BLaER1 treated with 17β-estradiol and CSF1 and Interleukin-3, amounts not matched to agents 10 nM and 100 nM (cell line): ENCODE data around the gene SLX9.

ENCODE experiments used
- H3K27ac ChIP-seq, 11 experiments: shearing (Covaris generic); formaldehyde crosslinking; 2 replicates each; pipeline ENCODE4 v1.8.1; 2022
- H3K27me3 ChIP-seq, 11 experiments: shearing (Covaris generic); formaldehyde crosslinking; 2 replicates each; pipeline ENCODE4 v1.8.1; 2022
- H3K36me3 ChIP-seq, 11 experiments: shearing (Covaris generic); formaldehyde crosslinking; 2 replicates each; pipeline ENCODE4 v1.8.1; 2022
- H3K4me1 ChIP-seq, 10 experiments: shearing (Covaris generic); formaldehyde crosslinking; 2 replicates each; pipeline ENCODE4 v1.8.1; 2022
- H3K4me2 ChIP-seq, 11 experiments: shearing (Covaris generic); formaldehyde crosslinking; 2 replicates each; pipeline ENCODE4 v1.8.1; 2022
- H3K4me3 ChIP-seq, 10 experiments: shearing (Covaris generic); formaldehyde crosslinking; 2 replicates each; pipeline ENCODE4 v1.8.1; 2022
- H3K9ac ChIP-seq, 11 experiments: shearing (Covaris generic); formaldehyde crosslinking; 2 replicates each; pipeline ENCODE4 v1.8.1; 2022
- H3K9me3 ChIP-seq, 11 experiments: shearing (Covaris generic); formaldehyde crosslinking; replicated peaks in 1 of 11; 2 replicates each; pipeline ENCODE4 v1.8.1; 2022
- H4K20me1 ChIP-seq, 11 experiments: shearing (Covaris generic); formaldehyde crosslinking; 2 replicates each; pipeline ENCODE4 v1.8.1; 2022
- Cebpa-rat ChIP-seq, 11 experiments: shearing (Covaris generic); IDR thresholded peaks; 2 replicates each; pipeline ENCODE4 v1.8.1; 2022

The SLX9 gene

DNA sequence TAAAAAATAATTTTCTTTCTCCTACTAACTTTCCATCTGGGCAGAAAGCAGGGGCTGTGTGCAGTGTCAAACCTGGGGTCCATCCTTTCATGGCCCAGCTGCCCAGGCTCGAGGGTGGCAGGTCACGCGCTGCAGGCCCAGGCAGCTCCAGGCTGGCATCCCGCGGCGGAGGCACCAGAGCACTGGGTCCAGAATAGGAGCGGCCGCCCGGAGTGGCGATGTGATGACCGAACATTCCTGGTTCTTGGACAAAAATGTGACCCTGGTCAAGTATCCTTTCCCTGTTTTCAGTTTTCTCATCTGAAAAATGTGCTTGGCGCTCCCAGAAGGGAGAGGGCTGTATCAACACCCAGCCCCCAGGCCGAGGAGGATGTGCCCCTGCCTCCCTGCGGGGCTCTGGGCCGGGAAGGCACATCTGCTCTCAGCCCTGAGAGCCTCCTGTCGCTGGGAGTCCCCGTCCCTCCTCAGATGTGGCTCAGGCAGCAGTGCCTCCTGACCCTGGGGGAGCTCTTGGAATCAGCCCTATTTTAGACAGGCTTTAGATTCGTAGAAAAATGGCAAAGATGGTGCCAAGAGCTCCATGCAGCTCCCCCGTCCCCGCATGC is 29.3 kb downstream of the SLX9 start:
- peak overlapping the region; percentile 74 to 98 (median 87) for H3K4me2 ChIP-seq
- no peak for TF ChIP-seq Cebpa-rat (IDR thresholded peaks at IDR 0.05)
- H3K9ac ChIP-seq = peak overlapping the region in 9 of 11 experiments; percentile 44 to 76 (median 61); a peak in 17 of 22 replicates
- H3K4me1 ChIP-seq = peaks cover 86 to 97% (median 89%) of the 10 kb centered on the region in 10 experiments
- H4K20me1 ChIP-seq = peaks cover 72 to 97% (median 95%) of the 10 kb centered on the region in 11 experiments
- H3K9me3 ChIP-seq = no peaks in the 10 kb centered on the region
- peaks cover 6 to 34% (median 16%) of the 10 kb centered on the region in 11 experiments; a peak in 19 of 22 replicates for H3K36me3 ChIP-seq
- H3K27me3 ChIP-seq = peaks cover 0 to 93% (median 0%) of the 10 kb centered on the region in 11 experiments; a peak in 7 of 22 replicates
- H3K27ac ChIP-seq = peak overlapping the region in 9 of 11 experiments; percentile 43 to 84 (median 68); a peak in 18 of 22 replicates
- H3K4me3 ChIP-seq = peak overlapping the region in 7 of 10 experiments; percentile 1 to 47 (median 20); a peak in 7 of 20 replicates

DNA sequence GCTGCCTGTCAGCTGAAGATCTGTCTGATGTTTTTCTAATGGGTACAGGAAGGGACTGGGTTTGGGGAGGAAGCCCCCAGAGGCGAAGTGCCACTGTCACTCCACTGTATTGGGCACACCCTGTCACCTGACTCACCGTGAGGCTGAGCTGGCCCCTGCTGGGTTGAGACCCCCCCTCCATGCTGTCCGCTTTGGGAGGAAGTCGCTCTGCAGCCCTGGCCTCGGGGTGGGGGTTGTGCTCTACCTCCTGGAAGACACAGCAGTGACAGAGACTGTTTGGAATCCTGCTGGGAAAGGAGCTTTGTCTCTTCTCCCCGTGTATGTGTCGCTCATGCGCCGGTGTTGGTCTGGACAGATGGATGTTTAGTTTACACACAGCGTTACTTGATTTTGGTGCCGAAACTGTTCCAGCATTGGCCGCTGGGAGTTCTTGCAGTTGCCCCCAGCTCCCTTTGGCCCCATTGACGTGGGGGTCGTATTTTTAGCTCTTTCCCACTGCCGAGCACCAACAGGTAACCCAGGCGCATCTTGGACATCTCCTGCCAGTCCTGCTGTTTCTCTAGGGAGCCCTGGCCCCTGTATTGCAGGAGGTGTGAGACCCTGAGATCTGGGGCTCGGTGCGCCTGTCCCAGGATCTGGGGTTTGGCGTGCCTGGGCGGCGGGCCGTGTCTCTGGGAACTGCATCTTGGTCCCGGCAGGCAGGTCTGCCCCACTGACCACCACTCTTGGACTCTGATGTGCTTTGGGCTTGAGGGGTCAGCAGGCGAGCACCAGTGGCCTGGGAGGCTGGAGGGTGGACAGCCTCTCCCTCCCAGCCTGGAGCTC is 30.3 kb downstream of the SLX9 start:
- peak overlapping the region; percentile 74 to 98 (median 87) for H3K4me2 ChIP-seq
- peak overlapping the region in 9 of 11 experiments; percentile 43 to 84 (median 68); a peak in 18 of 22 replicates for H3K27ac ChIP-seq
- H3K4me3 ChIP-seq = peak overlapping the region in 5 of 10 experiments; percentile 12 to 47 (median 23); a peak in 6 of 20 replicates
- peaks cover 13 to 44% (median 24%) of the 10 kb centered on the region in 11 experiments for H3K36me3 ChIP-seq
- peak overlapping the region in 9 of 11 experiments; percentile 44 to 76 (median 61); a peak in 17 of 22 replicates for H3K9ac ChIP-seq
- H3K27me3 ChIP-seq = peaks cover 0 to 90% (median 0%) of the 10 kb centered on the region in 11 experiments; a peak in 7 of 22 replicates
- no peaks in the 10 kb centered on the region for H3K9me3 ChIP-seq
- peaks cover 76 to 95% (median 80%) of the 10 kb centered on the region in 10 experiments for H3K4me1 ChIP-seq
- H4K20me1 ChIP-seq = peaks cover 72 to 97% (median 95%) of the 10 kb centered on the region in 11 experiments
- TF ChIP-seq Cebpa-rat (IDR thresholded peaks at IDR 0.05) = no peak

DNA sequence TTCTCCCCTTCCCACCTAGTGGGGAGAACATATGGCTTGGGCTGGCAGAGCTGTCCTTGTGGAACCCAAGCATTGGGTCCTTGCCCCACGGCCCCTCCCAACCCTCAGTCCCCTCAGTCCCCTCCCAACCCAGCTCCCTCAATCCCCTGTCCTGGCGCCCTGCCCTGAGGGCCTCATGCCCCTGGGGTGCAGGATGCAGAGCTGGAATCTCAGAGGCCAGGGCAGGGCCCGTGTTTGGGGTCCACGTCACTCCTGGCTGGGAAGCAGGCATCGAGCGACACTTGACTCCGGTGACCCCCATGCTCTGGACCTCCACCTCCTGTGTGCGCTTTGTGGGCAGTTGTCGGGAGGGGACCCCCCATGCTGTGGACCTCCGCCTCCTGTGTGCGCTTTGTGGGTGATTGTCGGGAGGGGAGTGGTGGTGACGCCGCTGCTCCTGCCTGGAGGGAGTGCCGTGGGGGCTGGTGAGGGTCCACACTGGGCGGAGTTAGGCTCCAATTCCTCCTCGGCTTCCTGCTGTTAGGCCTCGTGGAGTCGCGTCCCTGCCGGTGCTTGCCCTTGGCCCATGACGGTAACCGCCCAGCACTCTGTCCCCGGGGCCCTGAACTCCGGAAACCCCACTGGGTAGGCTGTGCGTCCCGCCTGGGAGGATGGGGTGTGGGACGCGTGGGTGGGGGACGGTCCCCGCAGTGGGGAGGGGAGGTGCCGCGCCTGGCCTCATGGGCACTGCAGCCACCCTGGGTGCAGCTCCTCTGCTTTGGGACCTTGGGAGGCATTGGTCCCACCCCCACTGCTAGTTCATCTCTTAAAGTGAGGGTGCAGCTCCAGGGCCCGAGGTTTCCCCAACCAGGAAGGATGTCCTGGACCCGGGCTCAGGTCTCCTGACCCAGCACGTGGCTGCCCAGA is 31.2 kb downstream of the SLX9 start:
- peak overlapping the region in 3 of 10 experiments; percentile 12 to 23 (median 20); a peak in 3 of 20 replicates for H3K4me3 ChIP-seq
- peaks cover 72 to 97% (median 95%) of the 10 kb centered on the region in 11 experiments for H4K20me1 ChIP-seq
- H3K9me3 ChIP-seq = no peaks in the 10 kb centered on the region
- peak overlapping the region in 8 of 11 experiments; percentile 44 to 76 (median 61); a peak in 11 of 22 replicates for H3K9ac ChIP-seq
- TF ChIP-seq Cebpa-rat (IDR thresholded peaks at IDR 0.05) = no peak
- peaks cover 69 to 95% (median 79%) of the 10 kb centered on the region in 10 experiments for H3K4me1 ChIP-seq
- peak overlapping the region in 8 of 11 experiments; percentile 51 to 84 (median 67); a peak in 12 of 22 replicates for H3K27ac ChIP-seq
- H3K27me3 ChIP-seq = peaks cover 0 to 87% (median 0%) of the 10 kb centered on the region in 11 experiments; a peak in 7 of 22 replicates
- H3K36me3 ChIP-seq = peaks cover 22 to 46% (median 33%) of the 10 kb centered on the region in 11 experiments
- peak overlapping the region; percentile 74 to 98 (median 87) for H3K4me2 ChIP-seq

DNA sequence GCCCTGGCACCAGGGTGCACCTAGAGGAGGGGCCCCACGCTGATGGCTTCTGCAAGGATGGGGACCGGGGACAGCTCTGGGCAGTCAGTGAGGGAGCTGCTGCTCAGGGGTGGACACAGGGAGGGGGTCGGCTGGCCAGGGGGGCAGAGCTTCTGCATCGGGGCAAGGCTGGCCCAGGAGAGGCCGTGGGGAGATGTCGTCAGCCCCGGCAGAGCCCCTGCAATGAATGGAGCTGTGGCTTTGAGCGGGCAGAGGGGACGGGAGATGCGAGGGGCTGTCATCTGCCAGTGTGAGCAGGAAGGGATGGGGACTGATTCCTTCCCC is 31.8 kb downstream of the SLX9 start:
- H3K27ac ChIP-seq = peak overlapping the region in 3 of 11 experiments; percentile 11 to 60 (median 34); a peak in 3 of 22 replicates
- peak overlapping the region; percentile 74 to 98 (median 87) for H3K4me2 ChIP-seq
- H4K20me1 ChIP-seq = peaks cover 70 to 97% (median 94%) of the 10 kb centered on the region in 11 experiments
- H3K9ac ChIP-seq = peak overlapping the region in 5 of 11 experiments; percentile 39 to 76 (median 61); a peak in 5 of 22 replicates
- peaks cover 26 to 51% (median 39%) of the 10 kb centered on the region in 11 experiments for H3K36me3 ChIP-seq
- peaks cover 69 to 95% (median 79%) of the 10 kb centered on the region in 10 experiments for H3K4me1 ChIP-seq
- no peaks in the 10 kb centered on the region for H3K9me3 ChIP-seq
- TF ChIP-seq Cebpa-rat (IDR thresholded peaks at IDR 0.05) = no peak
- H3K4me3 ChIP-seq = no peak overlapping the region
- peaks cover 0 to 81% (median 0%) of the 10 kb centered on the region in 11 experiments; a peak in 7 of 22 replicates for H3K27me3 ChIP-seq

DNA sequence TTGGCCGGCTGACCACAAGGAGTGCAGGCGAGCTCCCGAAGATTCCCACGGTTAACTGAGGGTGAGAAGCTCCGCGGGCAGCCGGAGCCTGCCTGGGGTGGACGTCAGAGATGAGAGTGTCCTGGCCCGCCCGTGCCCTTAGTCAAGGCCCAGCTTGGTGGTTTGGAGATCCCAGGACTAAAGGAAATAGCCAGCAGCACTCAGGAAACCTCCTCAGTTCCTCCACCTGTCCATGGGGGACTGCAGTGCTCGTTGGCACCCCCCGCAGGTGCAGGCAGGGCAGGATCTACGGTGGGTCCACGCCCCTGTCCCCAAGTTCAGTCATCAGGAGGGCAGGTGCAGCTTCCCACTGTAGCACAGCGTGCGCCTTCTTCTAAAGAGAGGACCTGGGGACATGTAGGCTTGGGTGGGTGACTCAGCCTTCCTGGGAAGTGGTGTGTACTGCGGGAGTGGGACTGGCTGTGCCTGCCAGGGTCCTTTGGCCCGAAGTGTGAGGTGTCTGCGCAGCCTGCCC is 32.5 kb downstream of the SLX9 start:
- Histone ChIP-seq H3K4me2 (peak overlapping the region; percentile 13 to 98 (median 86); a peak in 21 of 22 replicates), H3K4me1 (peaks cover 68 to 95% (median 79%) of the 10 kb centered on the region in 10 experiments), H4K20me1 (peaks cover 63 to 97% (median 91%) of the 10 kb centered on the region in 11 experiments), H3K27ac (no peak overlapping the region), H3K27me3 (peaks cover 0 to 74% (median 0%) of the 10 kb centered on the region in 11 experiments; a peak in 6 of 22 replicates), H3K36me3 (peaks cover 23 to 54% (median 43%) of the 10 kb centered on the region in 11 experiments), H3K9ac (peak overlapping the region in 2 of 11 experiments; percentile 61 to 75; a peak in 2 of 22 replicates), H3K4me3 (no peak overlapping the region), H3K9me3 (no peaks in the 10 kb centered on the region)
- TF ChIP-seq Cebpa-rat (IDR thresholded peaks at IDR 0.05) = no peak

DNA sequence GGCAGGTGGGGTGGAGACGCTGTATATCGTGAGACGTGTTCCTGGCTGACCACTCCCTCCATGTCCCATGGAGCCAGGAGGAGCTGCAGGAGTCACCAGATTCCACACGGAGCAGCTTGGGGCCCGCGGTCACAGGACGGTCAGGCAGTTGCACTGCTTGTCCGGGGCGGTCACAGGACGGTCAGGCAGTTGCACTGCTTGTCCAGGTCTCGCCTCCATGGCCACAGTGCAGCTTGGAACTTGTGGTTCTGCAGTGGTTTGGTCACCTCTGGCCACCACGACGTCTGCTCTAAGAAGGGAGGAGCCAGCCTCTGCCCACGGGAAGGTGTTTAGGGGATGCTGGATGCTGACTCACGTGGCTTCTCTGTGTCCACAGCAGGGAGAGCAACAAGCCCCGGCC is 33.0 kb downstream of the SLX9 start:
- peak overlapping the region in 1 of 11 experiments; percentile 75; a peak in 1 of 22 replicates for H3K9ac ChIP-seq
- H3K4me2 ChIP-seq = peak overlapping the region; percentile 13 to 98 (median 86); a peak in 21 of 22 replicates
- H3K4me3 ChIP-seq = no peak overlapping the region
- TF ChIP-seq Cebpa-rat (IDR thresholded peaks at IDR 0.05) = no peak
- H3K4me1 ChIP-seq = peaks cover 63 to 95% (median 79%) of the 10 kb centered on the region in 10 experiments
- H3K27me3 ChIP-seq = peaks cover 0 to 71% (median 0%) of the 10 kb centered on the region in 11 experiments; a peak in 5 of 22 replicates
- no peaks in the 10 kb centered on the region for H3K9me3 ChIP-seq
- H4K20me1 ChIP-seq = peaks cover 58 to 97% (median 90%) of the 10 kb centered on the region in 11 experiments
- peaks cover 26 to 54% (median 42%) of the 10 kb centered on the region in 11 experiments for H3K36me3 ChIP-seq
- no peak overlapping the region for H3K27ac ChIP-seq

DNA sequence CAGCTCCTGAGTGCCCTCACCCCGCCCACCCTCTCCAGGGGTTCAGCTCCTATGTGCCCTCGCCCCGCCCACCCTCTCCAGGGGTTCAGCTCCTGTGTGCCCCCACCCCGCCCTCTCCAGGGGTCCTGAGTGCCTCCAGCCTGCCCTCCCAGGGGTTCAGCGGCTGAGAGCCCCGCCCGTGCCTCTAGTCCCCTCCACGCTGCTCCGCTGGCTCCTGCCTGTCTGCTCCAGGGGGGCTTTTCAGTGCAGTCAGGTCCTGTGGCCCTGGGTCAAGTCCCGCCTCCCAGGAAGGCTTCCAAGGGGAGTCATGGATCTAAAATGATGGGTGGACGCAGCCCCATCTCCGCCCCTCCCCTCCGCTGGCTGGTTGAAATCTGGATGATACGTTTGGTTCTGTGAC is 33.8 kb downstream of the SLX9 start:
- no peak overlapping the region for H3K4me3 ChIP-seq
- no peak for TF ChIP-seq Cebpa-rat (IDR thresholded peaks at IDR 0.05)
- peaks cover 27 to 53% (median 42%) of the 10 kb centered on the region in 11 experiments for H3K36me3 ChIP-seq
- H3K4me1 ChIP-seq = peaks cover 55 to 90% (median 74%) of the 10 kb centered on the region in 10 experiments
- H3K4me2 ChIP-seq = peak overlapping the region in 3 of 11 experiments; percentile 16 to 44 (median 22); a peak in 4 of 22 replicates
- no peak overlapping the region for H3K27ac ChIP-seq
- peaks cover 52 to 92% (median 84%) of the 10 kb centered on the region in 11 experiments for H4K20me1 ChIP-seq
- H3K27me3 ChIP-seq = peaks cover 0 to 64% (median 0%) of the 10 kb centered on the region in 11 experiments; a peak in 5 of 22 replicates
- 0 out of 22 replicates have a peak overlapping the region, but pooled peaks of 1 of the 11 experiments have one; percentile 23 for H3K9ac ChIP-seq
- no peaks in the 10 kb centered on the region for H3K9me3 ChIP-seq
